WI38 (cell line): Measurements from ENCODE around the gene ZBTB7C.

ENCODE experiments used
- H3K4me3 ChIP-seq: 2 replicates; pipeline ENCODE4 v1.5.1; 2011; ENCODE audit warnings: low read depth, mild to moderate bottlenecking, control low read depth, low read length
- TF ChIP-seq, protein P1 (sequence below): IDR thresholded peaks from 2 replicates; pipeline ENCODE4 v1.5.1; 2012; ENCODE audit warnings: low read depth, mild to moderate bottlenecking, control low read depth, low read length

ZBTB7C gene

DNA sequence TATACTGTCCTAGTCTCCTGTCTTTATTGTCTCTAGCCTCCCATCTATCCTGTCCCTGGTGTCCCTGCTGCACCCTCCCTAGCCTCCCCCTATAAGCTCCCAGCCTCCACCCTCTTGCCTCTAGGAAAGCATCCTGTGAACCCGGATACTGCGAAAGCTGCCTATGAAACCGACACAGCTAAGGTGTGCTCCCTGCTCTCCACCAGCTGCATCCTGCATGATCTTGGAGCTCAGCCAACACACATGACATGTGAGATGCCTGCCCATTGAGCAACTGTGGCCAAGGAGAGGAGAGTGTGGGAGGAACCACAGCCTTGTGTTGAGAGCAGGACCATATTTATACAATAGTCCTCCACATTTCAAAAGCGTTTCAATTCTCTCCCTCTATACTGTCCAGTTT is 187.1 kb downstream of the ZBTB7C start:
- H3K4me3 ChIP-seq, result no peak overlapping the region
- TF ChIP-seq, protein P1, sequence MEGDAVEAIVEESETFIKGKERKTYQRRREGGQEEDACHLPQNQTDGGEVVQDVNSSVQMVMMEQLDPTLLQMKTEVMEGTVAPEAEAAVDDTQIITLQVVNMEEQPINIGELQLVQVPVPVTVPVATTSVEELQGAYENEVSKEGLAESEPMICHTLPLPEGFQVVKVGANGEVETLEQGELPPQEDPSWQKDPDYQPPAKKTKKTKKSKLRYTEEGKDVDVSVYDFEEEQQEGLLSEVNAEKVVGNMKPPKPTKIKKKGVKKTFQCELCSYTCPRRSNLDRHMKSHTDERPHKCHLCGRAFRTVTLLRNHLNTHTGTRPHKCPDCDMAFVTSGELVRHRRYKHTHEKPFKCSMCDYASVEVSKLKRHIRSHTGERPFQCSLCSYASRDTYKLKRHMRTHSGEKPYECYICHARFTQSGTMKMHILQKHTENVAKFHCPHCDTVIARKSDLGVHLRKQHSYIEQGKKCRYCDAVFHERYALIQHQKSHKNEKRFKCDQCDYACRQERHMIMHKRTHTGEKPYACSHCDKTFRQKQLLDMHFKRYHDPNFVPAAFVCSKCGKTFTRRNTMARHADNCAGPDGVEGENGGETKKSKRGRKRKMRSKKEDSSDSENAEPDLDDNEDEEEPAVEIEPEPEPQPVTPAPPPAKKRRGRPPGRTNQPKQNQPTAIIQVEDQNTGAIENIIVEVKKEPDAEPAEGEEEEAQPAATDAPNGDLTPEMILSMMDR, result no peak

DNA sequence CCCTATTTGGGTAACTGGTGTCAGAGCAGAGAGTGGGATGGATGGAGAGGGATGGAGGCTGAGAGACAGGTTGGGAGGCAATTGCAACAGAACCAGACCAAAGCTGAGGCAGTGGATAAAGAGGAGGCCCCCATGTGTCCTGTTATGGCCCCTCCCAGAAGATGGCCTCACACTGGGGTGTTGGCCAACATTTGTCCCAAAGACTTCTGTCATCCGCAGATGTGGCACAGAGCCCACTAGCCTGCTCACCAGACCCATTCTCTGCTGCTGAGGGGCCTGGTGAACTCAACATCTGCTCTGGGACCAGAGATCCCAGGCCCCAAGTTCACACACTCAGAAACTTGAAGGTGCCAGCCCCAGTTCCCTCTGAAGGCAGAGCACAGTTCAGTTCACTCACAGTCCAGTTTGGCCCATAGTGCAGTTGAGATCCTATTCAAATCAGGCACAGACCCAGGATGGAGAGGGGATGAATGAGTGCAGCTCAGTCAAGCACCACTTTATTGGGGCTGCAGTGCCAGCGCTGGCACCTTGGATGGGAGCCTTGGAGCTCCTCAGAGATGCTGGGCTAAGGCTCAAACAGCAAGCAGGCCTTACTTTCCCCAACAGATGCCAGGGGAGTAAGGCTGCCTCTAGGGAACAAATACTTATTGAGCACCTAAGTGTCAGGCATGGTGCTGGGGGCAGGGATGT is 189.2 kb downstream of the ZBTB7C start:
- TF ChIP-seq, protein P1, result no peak
- H3K4me3 ChIP-seq, result no peak overlapping the region

DNA sequence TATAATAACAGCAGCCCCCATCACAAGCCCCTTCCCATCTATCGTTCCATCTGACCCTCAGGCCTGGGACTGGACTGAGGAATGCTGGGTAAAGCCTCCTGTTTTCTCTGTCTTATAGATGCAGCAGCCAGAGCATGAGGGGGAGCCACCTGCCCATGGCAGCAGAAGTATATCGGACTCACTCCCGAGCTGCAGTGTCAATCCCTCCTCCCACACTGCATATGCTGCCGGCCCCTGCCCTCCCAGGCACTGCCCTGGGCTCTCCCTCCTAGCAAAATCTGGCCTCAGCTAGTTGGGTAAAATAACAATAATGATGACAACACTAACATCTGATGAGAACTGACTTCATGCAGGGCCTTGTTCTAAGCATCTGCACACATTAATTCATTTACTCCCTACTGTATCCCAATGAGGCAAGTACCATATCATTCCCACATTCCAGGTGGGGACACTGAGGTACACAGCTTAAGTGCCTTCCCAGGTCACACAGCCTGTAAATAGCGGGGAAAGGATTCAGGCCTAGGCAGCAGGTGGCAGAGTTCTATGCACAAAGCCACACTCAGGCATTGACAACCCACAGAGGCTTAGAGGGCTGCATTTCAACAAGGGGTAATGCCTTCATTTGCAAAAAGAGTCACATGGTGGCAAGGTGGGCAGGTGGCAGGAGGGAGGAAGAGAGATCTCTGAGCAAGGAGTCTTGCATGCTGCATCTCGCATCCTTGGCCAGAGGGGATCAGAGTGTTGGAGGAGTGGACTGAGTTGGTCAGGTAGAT is 190.0 kb downstream of the ZBTB7C start:
- H3K4me3 ChIP-seq, result no peak overlapping the region
- TF ChIP-seq, protein P1, result no peak

DNA sequence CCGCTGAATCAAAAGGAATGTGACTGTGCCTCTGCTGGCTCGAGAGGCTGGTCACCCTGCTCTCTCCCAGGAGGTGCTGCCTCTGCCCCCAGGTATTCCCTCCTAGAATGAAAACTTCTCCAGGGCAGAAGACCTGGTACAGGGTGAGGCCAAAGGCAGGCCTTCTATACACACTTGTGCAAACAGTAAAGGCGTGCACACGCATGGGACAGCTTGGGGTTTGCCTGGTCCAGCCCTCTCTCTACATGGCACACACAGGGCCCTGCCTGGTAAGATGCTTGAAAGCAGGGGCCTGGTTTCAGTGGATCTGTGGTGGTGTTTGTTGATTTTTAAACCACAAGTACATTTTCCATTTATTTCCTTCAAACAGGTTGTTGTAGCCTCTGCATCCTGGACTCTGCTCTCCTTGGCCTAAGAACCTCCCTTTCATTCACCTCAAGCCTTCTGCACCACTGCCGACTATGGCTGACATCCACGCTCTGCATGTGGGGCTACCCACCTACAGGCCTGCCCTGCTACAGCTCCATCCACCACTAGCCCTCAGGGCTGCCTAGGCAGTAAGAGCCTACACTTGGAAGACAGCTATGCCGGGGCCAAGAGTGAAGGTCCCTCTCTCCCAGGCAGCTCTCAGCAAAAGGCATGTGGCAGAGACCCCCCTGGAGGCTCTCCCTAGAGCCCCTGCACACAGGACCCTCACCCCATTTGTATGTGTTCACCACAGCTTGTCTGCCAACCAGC is 190.7 kb downstream of the ZBTB7C start:
- H3K4me3 ChIP-seq, result no peak overlapping the region
- TF ChIP-seq, protein P1, result no peak

DNA sequence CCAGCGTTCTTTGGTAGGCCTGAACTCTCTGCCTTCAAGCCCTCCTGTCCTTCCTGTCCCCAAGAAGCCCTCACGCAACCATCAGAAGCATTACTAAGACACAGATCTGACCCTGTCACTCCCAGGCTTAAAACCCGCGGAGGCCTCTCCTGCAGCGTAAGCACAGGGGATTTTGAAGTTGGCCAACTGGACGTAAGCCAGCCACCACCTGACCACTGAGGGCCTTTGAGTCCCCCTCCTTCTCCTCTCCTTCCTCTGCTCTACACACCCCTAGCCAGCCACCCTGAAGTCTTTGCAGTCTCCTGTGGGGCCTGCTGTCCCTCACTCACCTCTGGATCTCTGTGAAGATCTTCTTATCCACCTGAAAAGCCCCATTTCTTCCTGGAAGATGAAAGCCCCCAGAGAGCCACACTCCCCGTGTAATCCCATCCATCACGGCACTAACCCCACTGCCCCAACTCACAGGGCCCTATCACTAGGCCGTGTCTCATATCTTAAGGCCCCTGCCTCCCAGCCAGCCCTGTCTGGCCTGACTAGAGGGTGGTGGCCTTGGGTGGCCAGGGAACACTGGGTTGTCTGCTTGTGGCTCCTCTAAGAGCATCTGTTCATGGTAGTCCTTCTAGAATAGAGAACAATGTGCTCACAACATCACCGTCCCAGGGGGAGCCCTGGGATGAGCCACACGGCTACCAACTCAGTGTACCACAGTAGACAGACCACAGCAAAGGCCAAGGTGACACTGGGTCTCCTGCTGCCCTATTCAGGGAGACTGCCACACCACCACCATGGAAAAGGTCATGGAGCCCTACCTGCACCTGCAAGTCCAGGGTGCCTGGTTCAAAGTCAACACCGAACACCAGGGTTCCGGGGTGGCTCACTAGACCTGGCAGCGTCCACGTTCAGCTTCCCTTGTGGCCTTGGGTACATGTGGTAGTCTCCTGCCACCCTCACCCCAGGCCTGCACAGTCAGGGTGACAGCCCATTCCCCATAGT is 191.6 kb downstream of the ZBTB7C start:
- TF ChIP-seq, protein P1, result no peak
- no peak overlapping the region for H3K4me3 ChIP-seq

DNA sequence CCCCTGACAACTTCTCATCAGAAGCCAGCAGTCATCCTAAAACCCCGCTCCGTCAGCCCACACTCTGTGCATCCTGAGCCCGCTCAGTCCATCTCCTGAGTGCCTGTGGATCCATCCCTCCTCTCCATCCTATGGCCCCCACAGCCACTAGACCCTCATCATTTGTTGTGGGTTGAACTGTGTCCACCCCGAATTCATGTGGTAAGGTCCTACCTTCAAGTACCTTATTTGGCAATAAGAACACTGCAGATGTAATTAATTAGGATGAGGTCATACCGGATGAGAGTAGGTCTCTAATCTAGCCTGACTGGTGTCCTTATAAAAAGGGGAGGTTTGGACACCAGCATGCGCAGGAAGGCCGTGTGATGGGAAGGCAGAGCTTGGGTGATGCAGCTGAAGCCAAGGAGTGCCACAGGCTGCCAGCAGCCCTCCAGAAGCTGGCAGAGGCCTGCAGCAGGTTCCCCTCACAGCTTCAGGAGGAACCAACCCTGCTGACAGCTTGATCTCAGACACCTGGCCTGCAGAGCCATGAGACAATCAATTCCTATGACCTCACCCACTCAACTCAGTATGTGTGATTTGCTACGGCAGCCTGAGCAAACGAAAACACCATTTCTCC is 192.4 kb downstream of the ZBTB7C start:
- H3K4me3 ChIP-seq, result no peak overlapping the region

More for the DNA sequence above, 192.4 kb downstream of the ZBTB7C start:
- TF ChIP-seq, protein P1, result no peak
